ENCODE measurements around the gene FDXACB1.

The FDXACB1 gene

DNA sequence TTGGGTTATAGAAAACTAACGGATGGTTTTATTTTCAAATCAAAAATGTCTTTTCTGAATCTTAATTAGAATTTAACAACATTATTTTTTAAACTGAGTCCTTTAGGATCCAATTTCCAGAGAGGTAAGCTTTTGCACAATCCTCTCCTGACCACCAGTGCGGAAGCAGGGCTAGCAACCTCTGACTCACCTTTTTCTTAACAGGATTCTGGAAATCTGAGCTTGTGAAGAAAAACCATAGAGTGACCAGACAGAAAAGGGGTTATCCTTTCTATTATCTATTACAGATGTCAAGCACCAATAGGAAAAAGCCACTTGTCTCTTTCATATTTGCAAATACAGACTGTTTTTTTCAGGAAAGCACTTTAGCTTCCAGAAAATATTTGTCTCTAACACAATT, 32.9 kb downstream of the FDXACB1 start:
- no peaks in the 10 kb centered on the region for H3K9me3 ChIP-seq (ENCODE audit: control insufficient read depth, low read length)
- H3K27me3 ChIP-seq (ENCODE audit: control insufficient read depth in 1 of 2, insufficient read depth in 1 of 2, low read length in 2 of 2) = no peaks in the 10 kb centered on the region
- no peak overlapping the region for H2AFZ ChIP-seq (ENCODE audit: low read depth, low read length)
- peaks cover 6% of the 10 kb centered on the region for H3K79me1 ChIP-seq (replicated peaks; ENCODE audit: low read length, poor library complexity, severe bottlenecking)
- H2BK12ac ChIP-seq (ENCODE audit: low read length in 2 of 2) = no peak overlapping the region
- H3K4ac ChIP-seq (ENCODE audit: low read depth in 1 of 2, low read length in 2 of 2) = no peak overlapping the region
- H4K8ac ChIP-seq (ENCODE audit: low read length) = no peak overlapping the region
- H3K23ac ChIP-seq (ENCODE audit: low read length in 2 of 2) = no peak overlapping the region
- WGBS = 60% methylated on average over 1 of the region's 2 CpGs
- no peak overlapping the region for H3K18ac ChIP-seq (ENCODE audit: low read depth in 1 of 2, low read length in 2 of 2)
- H3K4me2 ChIP-seq (ENCODE audit: low read length, poor library complexity, severe bottlenecking) = no peak overlapping the region
- H3K9ac ChIP-seq (ENCODE audit: low read length) = peak overlapping the region; percentile 57
- H3K4me3 ChIP-seq (ENCODE audit: insufficient read depth in 1 of 2, low read depth in 1 of 2, low read length in 2 of 2) = no peak overlapping the region
- peaks cover 3% of the 10 kb centered on the region for H3K4me1 ChIP-seq (ENCODE audit: control insufficient read depth, insufficient read depth, low read depth, low read length)
- no peak overlapping the region for H2AK5ac ChIP-seq (ENCODE audit: low read length, severe bottlenecking)
- H3K27ac ChIP-seq (ENCODE audit: low read length, poor library complexity, severe bottlenecking) = no peak overlapping the region
- H4K91ac ChIP-seq (ENCODE audit: low read length) = no peak overlapping the region
- no peak overlapping the region for H2BK5ac ChIP-seq (ENCODE audit: low read depth, low read length, poor library complexity, severe bottlenecking)
- H3K14ac ChIP-seq (ENCODE audit: low read length in 2 of 2) = no peak overlapping the region
- DNase-seq = peak; percentile 47
- no peak overlapping the region for H2BK120ac ChIP-seq (ENCODE audit: low read depth, low read length)
- H3K36me3 ChIP-seq (ENCODE audit: control insufficient read depth in 1 of 2, insufficient read depth in 2 of 2, low read depth in 1 of 2, low read length in 2 of 2) = peaks cover 0 to 39% of the 10 kb centered on the region in 2 experiments
- H2BK15ac ChIP-seq (ENCODE audit: low read depth, poor library complexity, severe bottlenecking) = no peak overlapping the region

DNA sequence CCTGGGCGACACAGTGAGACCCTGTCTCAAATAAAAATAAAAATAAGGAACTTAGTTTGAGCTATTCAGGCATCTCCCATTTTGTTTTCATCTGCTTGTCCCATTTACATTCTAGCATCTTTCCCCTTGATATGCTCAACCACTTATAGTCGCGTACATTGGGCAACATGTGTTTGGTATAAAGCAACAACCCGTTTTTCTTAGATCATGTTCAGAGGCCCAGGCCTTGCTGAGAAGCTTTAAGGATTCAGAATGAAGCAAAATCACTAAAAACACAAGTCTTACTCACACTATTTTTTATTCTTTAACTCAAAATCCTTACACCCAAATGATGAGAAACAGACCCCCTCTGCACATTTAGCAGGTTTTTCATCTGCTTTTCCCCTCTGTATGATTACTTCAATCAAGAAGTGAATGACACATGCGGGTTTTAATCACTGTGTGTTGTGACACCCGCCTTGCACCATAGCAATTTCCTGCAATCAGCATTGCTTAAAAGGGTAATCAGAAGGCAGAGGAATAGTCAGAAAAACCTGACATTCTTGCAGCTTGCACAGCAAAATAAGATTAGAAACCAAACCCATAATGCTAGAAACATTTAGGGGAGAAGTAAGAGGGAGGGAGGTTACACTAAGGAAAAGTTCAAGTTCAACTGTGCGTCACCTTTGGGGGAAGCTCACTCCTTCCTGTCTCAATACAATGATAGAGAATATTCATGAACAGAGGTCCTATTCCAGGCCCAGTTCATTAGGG, 33.5 kb downstream of the FDXACB1 start:
- no peak overlapping the region for H4K8ac ChIP-seq (ENCODE audit: low read length)
- WGBS = 94% methylated on average over 4 of the region's 7 CpGs
- no peak overlapping the region for H2AFZ ChIP-seq (ENCODE audit: low read depth, low read length)
- H2BK5ac ChIP-seq (ENCODE audit: low read depth, low read length, poor library complexity, severe bottlenecking) = no peak overlapping the region
- H3K4me2 ChIP-seq (ENCODE audit: low read length, poor library complexity, severe bottlenecking) = no peak overlapping the region
- H3K4me3 ChIP-seq (ENCODE audit: insufficient read depth in 1 of 2, low read depth in 1 of 2, low read length in 2 of 2) = no peak overlapping the region
- no peak overlapping the region for H2AK5ac ChIP-seq (ENCODE audit: low read length, severe bottlenecking)
- H3K9ac ChIP-seq (ENCODE audit: low read length) = no peak overlapping the region
- H3K4ac ChIP-seq (ENCODE audit: low read depth in 1 of 2, low read length in 2 of 2) = no peak overlapping the region
- H2BK12ac ChIP-seq (ENCODE audit: low read length in 2 of 2) = no peak overlapping the region
- peaks cover 4% of the 10 kb centered on the region for H3K79me1 ChIP-seq (replicated peaks; ENCODE audit: low read length, poor library complexity, severe bottlenecking)
- H3K36me3 ChIP-seq (ENCODE audit: control insufficient read depth in 1 of 2, insufficient read depth in 2 of 2, low read depth in 1 of 2, low read length in 2 of 2) = peaks cover 0 to 35% of the 10 kb centered on the region in 2 experiments
- peaks cover 3% of the 10 kb centered on the region for H3K4me1 ChIP-seq (ENCODE audit: control insufficient read depth, insufficient read depth, low read depth, low read length)
- no peak overlapping the region for H3K18ac ChIP-seq (ENCODE audit: low read depth in 1 of 2, low read length in 2 of 2)
- H3K23ac ChIP-seq (ENCODE audit: low read length in 2 of 2) = no peak overlapping the region
- no peak overlapping the region for H2BK120ac ChIP-seq (ENCODE audit: low read depth, low read length)
- no peaks in the 10 kb centered on the region for H3K9me3 ChIP-seq (ENCODE audit: control insufficient read depth, low read length)
- H3K27ac ChIP-seq (ENCODE audit: low read length, poor library complexity, severe bottlenecking) = no peak overlapping the region
- H3K27me3 ChIP-seq (ENCODE audit: control insufficient read depth in 1 of 2, insufficient read depth in 1 of 2, low read length in 2 of 2) = no peaks in the 10 kb centered on the region
- no peak overlapping the region for H4K91ac ChIP-seq (ENCODE audit: low read length)
- DNase-seq = peak; percentile 17
- no peak overlapping the region for H3K14ac ChIP-seq (ENCODE audit: low read length in 2 of 2)
- H2BK15ac ChIP-seq (ENCODE audit: low read depth, poor library complexity, severe bottlenecking) = no peak overlapping the region

DNA sequence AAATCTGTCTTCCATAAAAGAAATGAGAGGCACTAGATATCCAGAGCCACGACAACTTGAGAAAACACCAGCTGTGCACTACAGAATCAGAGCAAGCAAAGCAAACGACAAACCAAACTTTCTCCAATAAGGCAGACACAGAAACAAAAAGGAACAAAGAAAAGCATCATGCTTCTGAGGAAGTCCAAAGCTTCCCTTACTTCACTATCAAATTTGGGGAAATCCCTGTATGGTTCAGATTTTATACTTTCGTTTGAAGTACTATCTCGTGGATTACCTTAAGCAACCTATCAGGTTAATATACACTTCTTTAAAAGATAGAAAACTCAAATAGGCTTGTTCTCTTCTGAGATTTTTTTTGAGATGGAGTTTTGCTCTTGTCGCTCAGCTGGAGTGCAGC, 35.3 kb downstream of the FDXACB1 start:
- H3K4me2 ChIP-seq (ENCODE audit: low read length, poor library complexity, severe bottlenecking) = no peak overlapping the region
- no peaks in the 10 kb centered on the region for H3K9me3 ChIP-seq (ENCODE audit: control insufficient read depth, low read length)
- no peak overlapping the region for H3K4me3 ChIP-seq (ENCODE audit: insufficient read depth in 1 of 2, low read depth in 1 of 2, low read length in 2 of 2)
- no peak overlapping the region for H3K4ac ChIP-seq (ENCODE audit: low read depth in 1 of 2, low read length in 2 of 2)
- H3K14ac ChIP-seq (ENCODE audit: low read length in 2 of 2) = no peak overlapping the region
- H3K4me1 ChIP-seq (ENCODE audit: control insufficient read depth, insufficient read depth, low read depth, low read length) = peaks cover 3% of the 10 kb centered on the region
- no peak overlapping the region for H3K27ac ChIP-seq (ENCODE audit: low read length, poor library complexity, severe bottlenecking)
- H2BK12ac ChIP-seq (ENCODE audit: low read length in 2 of 2) = no peak overlapping the region
- peaks cover 4% of the 10 kb centered on the region for H3K79me1 ChIP-seq (replicated peaks; ENCODE audit: low read length, poor library complexity, severe bottlenecking)
- H2AK5ac ChIP-seq (ENCODE audit: low read length, severe bottlenecking) = no peak overlapping the region
- H3K18ac ChIP-seq (ENCODE audit: low read depth in 1 of 2, low read length in 2 of 2) = no peak overlapping the region
- no peak overlapping the region for H2BK15ac ChIP-seq (ENCODE audit: low read depth, poor library complexity, severe bottlenecking)
- H2AFZ ChIP-seq (ENCODE audit: low read depth, low read length) = no peak overlapping the region
- H3K27me3 ChIP-seq (ENCODE audit: control insufficient read depth in 1 of 2, insufficient read depth in 1 of 2, low read length in 2 of 2) = no peaks in the 10 kb centered on the region
- no peak for DNase-seq
- H2BK120ac ChIP-seq (ENCODE audit: low read depth, low read length) = no peak overlapping the region
- 97% methylated on average over 4 of the region's 5 CpGs for WGBS
- H3K9ac ChIP-seq (ENCODE audit: low read length) = no peak overlapping the region
- no peak overlapping the region for H2BK5ac ChIP-seq (ENCODE audit: low read depth, low read length, poor library complexity, severe bottlenecking)
- H3K23ac ChIP-seq (ENCODE audit: low read length in 2 of 2) = no peak overlapping the region
- H3K36me3 ChIP-seq (ENCODE audit: control insufficient read depth in 1 of 2, insufficient read depth in 2 of 2, low read depth in 1 of 2, low read length in 2 of 2) = peaks cover 0 to 23% of the 10 kb centered on the region in 2 experiments
- H4K91ac ChIP-seq (ENCODE audit: low read length) = no peak overlapping the region
- no peak overlapping the region for H4K8ac ChIP-seq (ENCODE audit: low read length)

DNA sequence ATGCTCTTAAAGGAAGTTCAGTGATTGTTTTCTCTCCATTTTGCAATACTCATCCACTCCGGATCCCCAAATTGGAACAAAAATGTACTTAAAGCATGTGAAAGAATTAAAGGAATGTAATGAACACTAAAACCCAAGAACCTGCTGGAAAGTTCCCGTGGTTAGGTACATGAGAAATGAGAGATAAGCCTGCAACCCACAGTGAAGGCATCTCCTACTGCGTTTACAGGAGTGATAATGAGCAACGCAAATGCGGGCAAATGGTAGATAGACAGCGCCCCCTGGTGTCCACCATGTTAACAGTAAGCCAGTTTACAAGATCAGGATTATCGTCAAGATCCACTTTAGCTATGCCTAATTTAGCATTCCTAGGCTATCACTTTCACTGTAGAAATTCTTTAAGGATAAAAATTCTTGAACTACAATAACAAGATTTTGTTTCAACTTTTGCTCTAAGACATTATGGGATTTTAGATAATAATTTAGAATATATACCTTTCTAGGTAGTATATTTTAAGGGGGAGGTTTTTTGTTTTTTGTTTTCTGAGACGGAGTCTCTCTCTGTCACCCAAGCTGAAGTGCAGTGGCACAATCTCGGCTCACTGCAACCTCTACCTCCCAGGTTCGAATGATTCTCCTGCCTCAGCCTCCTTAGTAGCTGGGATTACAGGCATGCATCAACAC, 37.5 kb downstream of the FDXACB1 start:
- Histone ChIP-seq H4K91ac (ENCODE audit: low read length) (no peak overlapping the region), H2BK120ac (ENCODE audit: low read depth, low read length) (no peak overlapping the region), H2BK12ac (ENCODE audit: low read length in 2 of 2) (no peak overlapping the region), H3K36me3 (ENCODE audit: control insufficient read depth in 1 of 2, insufficient read depth in 2 of 2, low read depth in 1 of 2, low read length in 2 of 2) (peaks cover 0 to 22% of the 10 kb centered on the region in 2 experiments), H2BK5ac (ENCODE audit: low read depth, low read length, poor library complexity, severe bottlenecking) (no peak overlapping the region), H3K4ac (ENCODE audit: low read depth in 1 of 2, low read length in 2 of 2) (no peak overlapping the region), H3K9ac (ENCODE audit: low read length) (peak overlapping the region; percentile 50), H3K18ac (ENCODE audit: low read depth in 1 of 2, low read length in 2 of 2) (no peak overlapping the region), H3K14ac (ENCODE audit: low read length in 2 of 2) (no peak overlapping the region), H3K4me2 (ENCODE audit: low read length, poor library complexity, severe bottlenecking) (no peak overlapping the region), H2BK15ac (ENCODE audit: low read depth, poor library complexity, severe bottlenecking) (no peak overlapping the region), H3K4me1 (ENCODE audit: control insufficient read depth, insufficient read depth, low read depth, low read length) (peaks cover 2% of the 10 kb centered on the region), H4K8ac (ENCODE audit: low read length) (no peak overlapping the region), H3K27me3 (ENCODE audit: control insufficient read depth in 1 of 2, insufficient read depth in 1 of 2, low read length in 2 of 2) (no peaks in the 10 kb centered on the region), H3K79me1 (replicated peaks; ENCODE audit: low read length, poor library complexity, severe bottlenecking) (peaks cover 7% of the 10 kb centered on the region), H3K9me3 (ENCODE audit: control insufficient read depth, low read length) (no peaks in the 10 kb centered on the region), H3K23ac (ENCODE audit: low read length in 2 of 2) (no peak overlapping the region), H2AFZ (ENCODE audit: low read depth, low read length) (no peak overlapping the region), H2AK5ac (ENCODE audit: low read length, severe bottlenecking) (no peak overlapping the region), H3K27ac (ENCODE audit: low read length, poor library complexity, severe bottlenecking) (peak overlapping the region; percentile 10), H3K4me3 (ENCODE audit: insufficient read depth in 1 of 2, low read depth in 1 of 2, low read length in 2 of 2) (no peak overlapping the region)
- peak; percentile 81 for DNase-seq
- WGBS = 16% methylated on average over 7 of the region's 10 CpGs
